Measurements from ENCODE around the gene PEBP1. TPM values are rescaled to one million over a fixed set of nuclear protein-coding genes. Genes with fewer than 3 reads are reported as not detected.

Gene PEBP1
- total RNA-seq, 2 experiments from 2014 or later: 128 to 132 TPM

DNA sequence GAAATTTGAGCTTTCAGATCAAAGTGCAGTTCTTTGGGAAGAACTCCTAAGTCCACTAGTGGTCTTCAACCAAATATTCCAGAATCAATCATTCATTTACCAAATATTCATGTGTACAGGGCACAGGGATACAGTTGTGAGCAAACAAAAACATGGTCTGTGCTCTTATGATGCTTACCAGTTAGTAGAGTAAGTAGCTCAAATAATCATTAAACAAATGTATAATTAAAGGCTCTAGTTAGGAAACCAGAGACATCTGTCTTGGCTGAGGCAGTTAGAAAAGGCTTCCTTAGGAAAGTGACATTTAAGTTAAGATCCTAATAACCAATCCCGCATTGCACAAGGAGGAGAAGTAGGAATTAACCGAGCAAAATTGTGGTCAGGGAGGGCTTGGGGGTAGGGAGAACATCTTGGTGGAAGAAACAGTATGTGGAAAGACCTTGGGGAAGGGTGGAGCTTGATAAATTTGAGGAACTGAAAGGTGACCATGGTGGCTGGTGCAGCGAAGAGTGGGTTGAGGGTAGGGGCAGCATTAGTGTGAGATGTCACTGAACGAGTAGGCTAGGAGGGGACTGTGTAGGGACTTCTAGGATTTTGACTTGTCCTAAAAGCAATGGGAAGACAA, 40.0 kb downstream of the PEBP1 start:
- no peak overlapping the region for H3K27ac Mint-ChIP-seq
- H3K4me1 Mint-ChIP-seq (ENCODE audit: low read depth): no peaks in the 10 kb centered on the region
- CTCF ChIA-PET: interaction anchor here (0.6 to 1.8 kb wide), 2 partner anchors 200 to 900 kb away, joined by 3 to 10 read pairs; partner anchors contain the start of gene SUDS3
- intact Hi-C loops (cut with micrococcal nuclease): no loop called here
- H3K27me3 Mint-ChIP-seq: no peaks in the 10 kb centered on the region
- H3K36me3 Mint-ChIP-seq: peaks cover 36% of the 10 kb centered on the region
- no peaks in the 10 kb centered on the region for H3K9me3 Mint-ChIP-seq
- POLR2A ChIA-PET: no interaction called here
- no peak overlapping the region for H3K4me3 Mint-ChIP-seq
- DNase-seq: no peak

DNA sequence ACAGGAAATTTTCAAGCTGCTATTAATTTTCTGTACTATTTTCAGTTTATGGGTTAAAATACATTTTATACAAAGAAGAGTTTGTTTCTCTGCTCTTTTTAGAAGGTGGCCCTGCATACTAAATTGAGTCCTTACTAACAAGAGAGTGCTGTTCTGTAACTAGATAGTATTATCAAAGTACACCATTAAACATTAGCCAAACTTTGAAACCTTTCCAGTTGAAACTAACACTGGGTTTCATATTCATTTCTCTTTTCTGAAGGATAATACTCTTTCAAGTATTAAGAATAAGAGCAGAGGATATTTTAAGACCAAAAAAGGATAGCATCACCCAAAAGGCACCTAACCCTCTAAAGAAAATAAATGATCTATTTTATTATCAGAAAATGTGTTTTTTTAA, 47.2 kb downstream of the PEBP1 start:
- intact Hi-C loops (cut with micrococcal nuclease): loop anchor here (5.0 kb wide), 1 partner anchor 174 kb away; no protein-coding TSS in a partner anchor
- peaks cover 16% of the 10 kb centered on the region for H3K36me3 Mint-ChIP-seq
- CTCF ChIA-PET: interaction anchor here (0.7 to 5.7 kb wide), 8 partner anchors 9 to 308 kb away, joined by 3 to 113 read pairs (median 4); partner anchors contain the start of gene SUDS3
- H3K4me3 Mint-ChIP-seq: no peak overlapping the region
- POLR2A ChIA-PET: interaction anchor here (1.5 kb wide), 1 partner anchor 192 kb away, joined by 4 read pairs; no protein-coding TSS in a partner anchor
- H3K27ac Mint-ChIP-seq: no peak overlapping the region
- H3K9me3 Mint-ChIP-seq: no peaks in the 10 kb centered on the region
- H3K4me1 Mint-ChIP-seq (ENCODE audit: low read depth): peaks cover 20% of the 10 kb centered on the region
- no peaks in the 10 kb centered on the region for H3K27me3 Mint-ChIP-seq
- no peak for DNase-seq

DNA sequence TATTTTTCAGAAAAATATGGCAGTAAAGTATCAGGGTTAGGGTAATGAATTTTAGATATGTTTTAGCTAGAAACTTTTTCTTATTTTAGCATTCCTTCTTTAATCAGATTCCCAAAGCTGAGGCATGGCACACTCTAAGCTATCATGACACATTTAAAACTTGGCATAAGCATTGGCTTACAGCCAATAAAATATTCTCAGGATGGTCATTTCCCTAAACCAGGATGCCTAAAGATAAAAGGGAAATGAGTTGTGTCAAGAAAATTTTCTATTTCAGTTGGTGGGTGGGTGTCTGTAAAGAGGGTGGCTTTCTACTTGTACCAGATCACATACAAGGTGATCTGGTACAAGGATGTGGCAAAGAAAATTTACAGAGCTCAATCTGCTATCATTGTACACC, 47.8 kb downstream of the PEBP1 start:
- Mint-ChIP-seq H3K27ac (no peak overlapping the region), H3K27me3 (no peaks in the 10 kb centered on the region), H3K9me3 (no peaks in the 10 kb centered on the region), H3K4me3 (no peak overlapping the region), H3K36me3 (peaks cover 17% of the 10 kb centered on the region), H3K4me1 (ENCODE audit: low read depth) (peaks cover 20% of the 10 kb centered on the region)
- POLR2A ChIA-PET: interaction anchor here (1.5 kb wide), 1 partner anchor 192 kb away, joined by 4 read pairs; no protein-coding TSS in a partner anchor
- intact Hi-C loops (cut with micrococcal nuclease): loop anchor here (5.0 kb wide), 1 partner anchor 174 kb away; no protein-coding TSS in a partner anchor
- DNase-seq: no peak
- CTCF ChIA-PET: interaction anchor here (0.6 to 5.7 kb wide), 7 partner anchors 13 to 308 kb away, joined by 3 to 113 read pairs (median 3); partner anchors contain the start of gene SUDS3

DNA sequence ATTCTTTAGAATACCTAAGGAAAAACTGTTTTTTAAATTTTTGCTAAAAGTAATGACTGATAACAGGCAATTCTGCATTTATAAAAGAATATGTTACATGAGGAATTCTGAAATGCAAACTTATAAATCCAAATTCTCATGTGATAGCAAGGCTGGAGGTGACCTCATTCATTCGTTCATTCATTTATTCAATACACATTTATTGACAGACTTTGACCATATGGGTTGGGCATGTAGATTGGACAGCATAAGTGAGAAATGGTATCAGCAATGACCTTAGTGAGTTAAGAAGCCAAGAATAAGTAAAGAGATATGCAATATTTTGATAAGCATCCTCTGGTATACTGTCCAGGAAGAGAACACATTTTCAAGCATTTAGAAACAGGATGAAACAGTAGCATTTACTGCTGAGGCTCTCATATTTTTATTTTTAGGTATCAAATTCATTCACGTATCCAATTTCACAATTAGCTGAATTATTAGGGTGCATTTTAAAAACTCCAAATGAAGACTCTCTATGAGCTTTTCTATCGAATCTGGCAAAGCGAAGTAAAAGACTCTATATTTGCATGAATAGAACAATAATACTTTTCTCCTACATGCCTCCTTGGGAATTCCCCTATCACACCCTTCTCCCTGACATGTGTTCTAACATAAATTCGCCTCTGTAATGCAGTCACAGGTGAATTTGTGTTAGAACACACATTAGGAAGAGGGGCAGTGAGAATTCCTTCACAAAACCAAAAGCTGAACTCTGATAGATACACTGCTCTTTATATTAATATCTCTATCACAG, 49.9 kb downstream of the PEBP1 start:
- Mint-ChIP-seq H3K9me3 (no peaks in the 10 kb centered on the region), H3K4me3 (no peak overlapping the region), H3K27ac (no peak overlapping the region), H3K27me3 (no peaks in the 10 kb centered on the region), H3K4me1 (ENCODE audit: low read depth) (peaks cover 20% of the 10 kb centered on the region), H3K36me3 (peaks cover 14% of the 10 kb centered on the region)
- intact Hi-C loops (cut with micrococcal nuclease): no loop called here
- CTCF ChIA-PET: interaction anchor here (0.6 to 5.7 kb wide), 3 partner anchors 64 to 191 kb away, joined by 3 to 113 read pairs (median 3); partner anchors contain the start of gene SUDS3
- POLR2A ChIA-PET: no interaction called here
- no peak for DNase-seq

- H3K36me3 Mint-ChIP-seq: peaks cover 7% of the 10 kb centered on the region
- no peaks in the 10 kb centered on the region for H3K27me3 Mint-ChIP-seq
- intact Hi-C loops (cut with micrococcal nuclease): no loop called here
- H3K27ac Mint-ChIP-seq: no peak overlapping the region
- peaks cover 14% of the 10 kb centered on the region for H3K4me1 Mint-ChIP-seq (ENCODE audit: low read depth)
- DNase-seq: no peak
- ChIA-PET CTCF (interaction anchor here (1.5 kb wide), 1 partner anchor 188 kb away, joined by 6 read pairs; the partner anchor contains the start of gene SUDS3), POLR2A (no interaction called here)
- no peaks in the 10 kb centered on the region for H3K9me3 Mint-ChIP-seq
- H3K4me3 Mint-ChIP-seq: no peak overlapping the region
Observed at GRCh38 chr12:118187751-118188435, 52.0 kb downstream of the PEBP1 start.

GRCh38 chr12:118188690-118189371, 52.9 kb downstream of the PEBP1 start:
- H3K27ac Mint-ChIP-seq: no peak overlapping the region
- H3K27me3 Mint-ChIP-seq: no peaks in the 10 kb centered on the region
- POLR2A ChIA-PET: no interaction called here
- H3K9me3 Mint-ChIP-seq: no peaks in the 10 kb centered on the region
- H3K4me3 Mint-ChIP-seq: no peak overlapping the region
- peaks cover 7% of the 10 kb centered on the region for H3K36me3 Mint-ChIP-seq
- DNase-seq: no peak
- CTCF ChIA-PET: no interaction called here
- intact Hi-C loops (cut with micrococcal nuclease): no loop called here
- H3K4me1 Mint-ChIP-seq (ENCODE audit: low read depth): peaks cover 13% of the 10 kb centered on the region

- Mint-ChIP-seq H3K9me3 (no peaks in the 10 kb centered on the region), H3K27ac (no peak overlapping the region), H3K27me3 (no peaks in the 10 kb centered on the region), H3K4me3 (no peak overlapping the region), H3K36me3 (peaks cover 7% of the 10 kb centered on the region), H3K4me1 (ENCODE audit: low read depth) (peaks cover 13% of the 10 kb centered on the region)
- ChIA-PET CTCF (interaction anchor here (1.2 to 1.9 kb wide), 3 partner anchors 8 to 186 kb away, joined by 4 to 5 read pairs (median 5); partner anchors contain the start of gene SUDS3), POLR2A (no interaction called here)
- DNase-seq: no peak
- intact Hi-C loops (cut with micrococcal nuclease): no loop called here
Observed at GRCh38 chr12:118189741-118190191, 53.8 kb downstream of the PEBP1 start.

GRCh38 chr12:118190266-118190665, 54.3 kb downstream of the PEBP1 start:
- H3K4me3 Mint-ChIP-seq: no peak overlapping the region
- ChIA-PET CTCF (interaction anchor here (1.2 to 1.9 kb wide), 3 partner anchors 9 to 186 kb away, joined by 4 to 5 read pairs (median 5); partner anchors contain the start of gene SUDS3), POLR2A (no interaction called here)
- intact Hi-C loops (cut with micrococcal nuclease): no loop called here
- H3K4me1 Mint-ChIP-seq (ENCODE audit: low read depth): peaks cover 12% of the 10 kb centered on the region
- no peaks in the 10 kb centered on the region for H3K27me3 Mint-ChIP-seq
- peaks cover 7% of the 10 kb centered on the region for H3K36me3 Mint-ChIP-seq
- no peaks in the 10 kb centered on the region for H3K9me3 Mint-ChIP-seq
- no peak overlapping the region for H3K27ac Mint-ChIP-seq
- no peak for DNase-seq

GRCh38 chr12:118193477-118193876, 57.6 kb downstream of the PEBP1 start:
- CTCF ChIA-PET: no interaction called here
- no peaks in the 10 kb centered on the region for H3K9me3 Mint-ChIP-seq
- intact Hi-C loops (cut with micrococcal nuclease): no loop called here
- no peak overlapping the region for H3K27ac Mint-ChIP-seq
- no peaks in the 10 kb centered on the region for H3K4me1 Mint-ChIP-seq (ENCODE audit: low read depth)
- H3K36me3 Mint-ChIP-seq: peaks cover 20% of the 10 kb centered on the region
- H3K4me3 Mint-ChIP-seq: no peak overlapping the region
- no peak for DNase-seq
- POLR2A ChIA-PET: no interaction called here
- H3K27me3 Mint-ChIP-seq: no peaks in the 10 kb centered on the region

GRCh38 chr12:118193958-118194357, 58.0 kb downstream of the PEBP1 start:
- intact Hi-C loops (cut with micrococcal nuclease): no loop called here
- H3K27me3 Mint-ChIP-seq: no peaks in the 10 kb centered on the region
- no peaks in the 10 kb centered on the region for H3K9me3 Mint-ChIP-seq
- ChIA-PET CTCF (no interaction called here), POLR2A (no interaction called here)
- no peak overlapping the region for H3K4me3 Mint-ChIP-seq
- peaks cover 22% of the 10 kb centered on the region for H3K36me3 Mint-ChIP-seq
- no peaks in the 10 kb centered on the region for H3K4me1 Mint-ChIP-seq (ENCODE audit: low read depth)
- no peak for DNase-seq
- no peak overlapping the region for H3K27ac Mint-ChIP-seq

Data from activated CD4-positive, alpha-beta memory T cell treated with anti-CD3 and anti-CD28 coated beads for 36 hours (primary cell).